Body of pancreas (tissue), 4 donors: ENCODE data around the gene EREG.

Experiments
- POLR2A ChIP-seq, 3 donors: fragments of 450-650 bp; IDR thresholded peaks; one replicate each; pipeline ENCODE4 v1.6.1; 2016; ENCODE audit warnings: antibody characterized with exemption in 3 of 3, mild to moderate bottlenecking in 2 of 3
- TF ChIP-seq, protein P1 (sequence below), 7 experiments: fragments of 450-650 bp in 4 of 7; fragments of 200-600 bp in 3 of 7; sonication (generic) in 3 of 7; IDR thresholded peaks; one replicate each; pipeline ENCODE4 v1.5.1; 2016 to 2019; ENCODE audit warnings: antibody characterized with exemption in 7 of 7

DNA sequence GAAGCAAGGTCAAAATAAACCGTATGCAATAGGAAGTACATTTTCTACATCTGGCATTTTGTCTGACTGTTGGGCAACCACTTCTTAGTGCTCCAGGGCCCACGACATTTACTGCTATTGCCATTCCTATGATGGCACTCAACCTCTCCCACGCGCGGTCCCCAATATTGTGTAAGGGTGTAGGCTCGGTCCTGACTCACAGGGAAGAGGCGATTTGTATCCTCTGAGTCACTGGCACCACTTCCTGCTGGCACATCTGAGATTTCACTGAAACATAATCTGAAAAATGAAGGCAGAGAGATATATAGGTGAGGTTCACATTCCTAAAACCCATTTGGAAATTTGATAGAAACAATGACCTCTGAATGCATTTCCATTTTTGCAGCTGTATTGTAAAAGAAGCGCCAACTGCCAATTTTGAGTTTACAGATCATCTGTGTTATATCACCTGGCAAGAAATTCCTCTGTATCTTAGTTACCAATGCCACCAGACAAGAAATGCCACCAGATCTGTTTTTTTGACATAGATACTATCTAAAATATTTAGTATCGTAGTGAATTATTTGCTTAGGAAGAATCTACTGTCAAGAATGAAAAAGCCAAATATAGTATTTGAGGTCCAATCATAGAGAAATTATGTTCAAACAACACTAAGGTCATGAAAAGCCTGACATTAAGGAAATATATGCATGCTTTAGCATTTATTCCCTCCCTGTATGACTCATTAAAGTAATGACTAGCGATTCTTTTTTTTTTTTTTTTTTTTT is 9.8 kb downstream of the EREG start:
- TF ChIP-seq, protein P1, sequence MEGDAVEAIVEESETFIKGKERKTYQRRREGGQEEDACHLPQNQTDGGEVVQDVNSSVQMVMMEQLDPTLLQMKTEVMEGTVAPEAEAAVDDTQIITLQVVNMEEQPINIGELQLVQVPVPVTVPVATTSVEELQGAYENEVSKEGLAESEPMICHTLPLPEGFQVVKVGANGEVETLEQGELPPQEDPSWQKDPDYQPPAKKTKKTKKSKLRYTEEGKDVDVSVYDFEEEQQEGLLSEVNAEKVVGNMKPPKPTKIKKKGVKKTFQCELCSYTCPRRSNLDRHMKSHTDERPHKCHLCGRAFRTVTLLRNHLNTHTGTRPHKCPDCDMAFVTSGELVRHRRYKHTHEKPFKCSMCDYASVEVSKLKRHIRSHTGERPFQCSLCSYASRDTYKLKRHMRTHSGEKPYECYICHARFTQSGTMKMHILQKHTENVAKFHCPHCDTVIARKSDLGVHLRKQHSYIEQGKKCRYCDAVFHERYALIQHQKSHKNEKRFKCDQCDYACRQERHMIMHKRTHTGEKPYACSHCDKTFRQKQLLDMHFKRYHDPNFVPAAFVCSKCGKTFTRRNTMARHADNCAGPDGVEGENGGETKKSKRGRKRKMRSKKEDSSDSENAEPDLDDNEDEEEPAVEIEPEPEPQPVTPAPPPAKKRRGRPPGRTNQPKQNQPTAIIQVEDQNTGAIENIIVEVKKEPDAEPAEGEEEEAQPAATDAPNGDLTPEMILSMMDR (IDR thresholded peaks at IDR 0.05): no peak
- TF ChIP-seq POLR2A (IDR thresholded peaks at IDR 0.05): no peak
